DND-41 (cell line): ENCODE results near the gene EDNRA.

Experiments
- ATAC-seq: fragments of 200-7000 bp; cut with Tn5 transposase; 3 replicates; pipeline ENCODE4 v1.9.1; 2021; ENCODE audit warnings: low read depth; ENCODE audit not compliant: insufficient read depth
- DNase-seq: peaks from one replicate; pipeline ENCODE4 v3.0.0-alpha.2; 2020
- H2AFZ ChIP-seq: 2 replicates; pipeline ENCODE4 v1.6.0; 2012; ENCODE audit warnings: low read depth, low read length
- H3K27ac ChIP-seq: 2 replicates; pipeline ENCODE4 v1.5.1; 2012; ENCODE audit warnings: low read length, inconsistent platforms
- H3K27me3 ChIP-seq: fragments of 200-600 bp; sonication (generic); 2 replicates; pipeline ENCODE4 v1.6.0; 2012; ENCODE audit warnings: low read length, mild to moderate bottlenecking, inconsistent platforms; ENCODE audit not compliant: insufficient read depth, poor library complexity
- H3K36me3 ChIP-seq: 2 replicates; pipeline ENCODE4 v1.5.1; 2012; ENCODE audit warnings: low read length, inconsistent platforms; ENCODE audit not compliant: insufficient read depth
- H3K4me1 ChIP-seq: 2 replicates; pipeline ENCODE4 v1.5.1; 2012; ENCODE audit warnings: mild to moderate bottlenecking, low read length; ENCODE audit not compliant: insufficient read depth
- H3K4me2 ChIP-seq: 2 replicates; pipeline ENCODE4 v1.6.0; 2012; ENCODE audit warnings: mild to moderate bottlenecking, moderate library complexity, low read length, inconsistent platforms; ENCODE audit not compliant: insufficient read depth
- H3K4me3 ChIP-seq, 2 experiments: fragments of 200-600 bp in 1 of 2; shearing (Covaris generic) in 1 of 2; 2 replicates each; pipeline ENCODE4 v1.5.1; 2012 to 2016; ENCODE audit warnings: inconsistent platforms in 2 of 2, low read length in 2 of 2, mild to moderate bottlenecking in 2 of 2, low read depth in 1 of 2, moderate library complexity in 1 of 2
- H3K79me2 ChIP-seq: 2 replicates; pipeline ENCODE4 v1.6.0; 2012; ENCODE audit warnings: low read length, inconsistent platforms; ENCODE audit not compliant: insufficient read depth
- H3K9ac ChIP-seq: 2 replicates; pipeline ENCODE4 v1.6.0; 2012; ENCODE audit warnings: low read depth, mild to moderate bottlenecking, inconsistent platforms, low read length, moderate library complexity
- H3K9me3 ChIP-seq: 2 replicates; pipeline ENCODE4 v1.5.1; 2012; ENCODE audit warnings: low read length, moderate library complexity, mild to moderate bottlenecking, inconsistent platforms; ENCODE audit not compliant: insufficient read depth, severe bottlenecking
- H4K20me1 ChIP-seq: 2 replicates; pipeline ENCODE4 v1.6.0; 2012; ENCODE audit warnings: low read length; ENCODE audit not compliant: insufficient read depth
- CTCF ChIP-seq: IDR thresholded peaks from 2 replicates; pipeline ENCODE4 v1.5.1; 2012; ENCODE audit warnings: borderline replicate concordance, low read length, moderate library complexity, mild to moderate bottlenecking; ENCODE audit not compliant: poor library complexity, severe bottlenecking; ENCODE audit errors: extremely low read depth
- EZH2 ChIP-seq: IDR thresholded peaks from 3 replicates; pipeline ENCODE4 v1.6.1; 2012; ENCODE audit warnings: borderline replicate concordance, low read depth, mild to moderate bottlenecking, moderate library complexity, low read length, inconsistent platforms; ENCODE audit not compliant: severe bottlenecking

Gene EDNRA

GRCh38 chr4:147515220-147515936 lies 34.5 kb downstream of the EDNRA start:
- TF ChIP-seq CTCF (no peak), EZH2 (no peak)
- Histone ChIP-seq H3K27ac (no peak overlapping the region), H3K36me3 (no peaks in the 10 kb centered on the region), H3K9ac (no peak overlapping the region), H3K79me2 (no peaks in the 10 kb centered on the region), H3K4me3 (no peak overlapping the region), H3K4me2 (no peak overlapping the region), H3K9me3 (no peaks in the 10 kb centered on the region), H3K27me3 (peaks cover 3% of the 10 kb centered on the region), H2AFZ (no peak overlapping the region), H4K20me1 (no peaks in the 10 kb centered on the region), H3K4me1 (no peaks in the 10 kb centered on the region)
- ATAC-seq (no peak), DNase-seq (no peak)

GRCh38 chr4:147516133-147516532 lies 35.2 kb downstream of the EDNRA start:
- Histone ChIP-seq H3K27ac (no peak overlapping the region), H3K9ac (no peak overlapping the region), H3K27me3 (peaks cover 3% of the 10 kb centered on the region), H3K9me3 (no peaks in the 10 kb centered on the region), H3K36me3 (no peaks in the 10 kb centered on the region), H4K20me1 (no peaks in the 10 kb centered on the region), H3K4me2 (no peak overlapping the region), H3K4me3 (no peak overlapping the region), H2AFZ (no peak overlapping the region), H3K4me1 (no peaks in the 10 kb centered on the region), H3K79me2 (no peaks in the 10 kb centered on the region)
- DNase-seq (no peak), ATAC-seq (no peak)
- TF ChIP-seq EZH2: no peak
- no peak for TF ChIP-seq CTCF

- Histone ChIP-seq H3K27me3 (peaks cover under 1% of the 10 kb centered on the region), H3K9ac (no peak overlapping the region)
- ATAC-seq: no peak
These were observed 37.2 kb downstream of the EDNRA start for GRCh38 chr4:147518086-147518485.

More at GRCh38 chr4:147518086-147518485, 37.2 kb downstream of the EDNRA start:
- Histone ChIP-seq H3K4me1 (no peaks in the 10 kb centered on the region), H3K79me2 (no peaks in the 10 kb centered on the region), H3K27ac (no peak overlapping the region), H2AFZ (no peak overlapping the region), H4K20me1 (no peaks in the 10 kb centered on the region), H3K4me2 (no peak overlapping the region), H3K36me3 (no peaks in the 10 kb centered on the region), H3K4me3 (no peak overlapping the region), H3K9me3 (no peaks in the 10 kb centered on the region)
- TF ChIP-seq CTCF (no peak), EZH2 (no peak)
- no peak for DNase-seq
